GM12891 (cell line): ENCODE results near the gene HSPA1A.

Source experiments
- POLR2A ChIP-seq: IDR thresholded peaks from 2 replicates; pipeline ENCODE4 v1.6.1; 2011; ENCODE audit warnings: low read depth, low read length, control low read depth
- POLR2AphosphoS5 ChIP-seq: IDR thresholded peaks from 2 replicates; pipeline ENCODE4 v1.6.1; 2011; ENCODE audit warnings: low read depth, low read length, control low read depth
- POU2F2 ChIP-seq: IDR thresholded peaks from 2 replicates; pipeline ENCODE4 v1.6.1; 2011; ENCODE audit warnings: low read depth, mild to moderate bottlenecking, control low read depth, low read length, moderate library complexity
- SPI1 ChIP-seq: IDR thresholded peaks from 2 replicates; pipeline ENCODE4 v1.6.1; 2011; ENCODE audit warnings: low read depth, low read length, control low read depth
- TAF1 ChIP-seq: IDR thresholded peaks from 2 replicates; pipeline ENCODE4 v1.6.1; 2011; ENCODE audit warnings: low read depth, low read length, control low read depth

DNA sequence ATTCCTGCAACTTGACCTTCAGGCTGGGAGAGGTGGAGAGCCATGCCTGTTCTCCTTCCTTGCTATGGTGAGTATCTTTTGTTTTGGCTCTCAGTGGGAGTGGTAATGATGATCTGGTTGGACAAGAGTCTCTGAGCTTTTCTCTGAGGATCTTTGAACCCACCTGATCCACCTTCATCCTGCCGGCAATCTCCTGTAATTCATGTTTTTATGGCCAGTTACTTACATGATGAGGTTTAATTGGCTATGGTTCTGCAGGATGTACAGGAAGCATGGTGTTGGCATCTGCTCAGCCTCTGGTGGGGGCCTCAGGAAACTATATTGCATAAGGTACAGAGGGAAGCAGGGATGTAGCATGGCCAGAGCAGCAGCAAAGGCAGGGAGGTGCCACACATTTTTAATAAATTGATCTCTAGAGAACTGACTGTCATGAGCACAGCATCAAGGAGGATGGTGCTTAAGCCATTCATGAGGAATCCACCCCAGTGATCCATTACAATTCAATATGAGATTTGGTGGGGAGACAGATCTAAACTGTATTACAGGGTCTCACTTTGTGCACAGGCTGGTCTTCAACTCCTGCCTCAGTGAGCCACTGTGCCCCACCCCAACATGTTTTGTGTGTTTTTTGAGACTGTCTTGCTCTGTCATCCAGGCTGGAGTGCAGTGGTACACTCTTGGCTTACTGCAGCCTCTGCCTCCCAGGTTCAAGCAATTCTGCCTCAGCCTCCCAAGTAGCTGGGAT lies 22.2 kb downstream of the HSPA1A start:
- TF ChIP-seq POLR2A (peak; percentile 51; the same call in 1 of the 2 replicates), POU2F2 (no peak), POLR2AphosphoS5 (no peak), TAF1 (no peak), SPI1 (no peak)
